ENCODE measurements around the gene BMP2K.

Gene BMP2K

GRCh38 chr4:78764498-78764961, 11.6 kb upstream of the BMP2K start:
- peak; percentile 18 for DNase-seq (ENCODE audit: low read depth)

GRCh38 chr4:78765432-78766006, 10.6 kb upstream of the BMP2K start:
- no peak for DNase-seq (ENCODE audit: low read depth)

- peak; percentile 91 for DNase-seq (ENCODE audit: low read depth)
These were observed 10.1 kb upstream of the BMP2K start for GRCh38 chr4:78766026-78766425.

GRCh38 chr4:78766650-78767049, 9.5 kb upstream of the BMP2K start:
- DNase-seq (ENCODE audit: low read depth), result no peak

- DNase-seq (ENCODE audit: low read depth), result no peak
These were observed 8.8 kb upstream of the BMP2K start for GRCh38 chr4:78767350-78767749.

GRCh38 chr4:78768452-78769180, 7.5 kb upstream of the BMP2K start:
- DNase-seq (ENCODE audit: low read depth), result peak; percentile 15

- no peak for DNase-seq (ENCODE audit: low read depth)
These were observed 6.0 kb upstream of the BMP2K start for GRCh38 chr4:78770091-78770642.

- DNase-seq (ENCODE audit: low read depth), result no peak
These were observed 3.5 kb upstream of the BMP2K start for GRCh38 chr4:78772526-78773091.

- no peak for DNase-seq (ENCODE audit: low read depth)
These were observed 1.7 kb upstream of the BMP2K start for GRCh38 chr4:78774417-78774816.

GRCh38 chr4:78775303-78776078, 659 bp upstream of the BMP2K start:
- peak; percentile 81 for DNase-seq (ENCODE audit: low read depth)

- peak; percentile 42 for DNase-seq (ENCODE audit: low read depth)
These were observed 802 bp downstream of the BMP2K start for GRCh38 chr4:78776729-78777575.

- DNase-seq (ENCODE audit: low read depth), result no peak
These were observed 1.4 kb downstream of the BMP2K start for GRCh38 chr4:78777576-78777940.

GRCh38 chr4:78778530-78778929, 2.4 kb downstream of the BMP2K start:
- no peak for DNase-seq (ENCODE audit: low read depth)

- peak; percentile 70 for DNase-seq (ENCODE audit: low read depth)
These were observed 3.1 kb downstream of the BMP2K start for GRCh38 chr4:78779280-78779679.

- no peak for DNase-seq (ENCODE audit: low read depth)
These were observed 3.9 kb downstream of the BMP2K start for GRCh38 chr4:78780093-78780492.

GRCh38 chr4:78781139-78781538, 5.0 kb downstream of the BMP2K start:
- DNase-seq (ENCODE audit: low read depth), result no peak

GRCh38 chr4:78781924-78782323, 5.8 kb downstream of the BMP2K start:
- no peak for DNase-seq (ENCODE audit: low read depth)

GRCh38 chr4:78784236-78784865, 8.2 kb downstream of the BMP2K start:
- DNase-seq (ENCODE audit: low read depth), result peak; percentile 69

GRCh38 chr4:78787392-78788006, 11.3 kb downstream of the BMP2K start:
- no peak for DNase-seq (ENCODE audit: low read depth)
